ENCODE measurements around the gene KRT1. TPM values are rescaled to one million over a fixed set of nuclear protein-coding genes. Genes with fewer than 3 reads are reported as not detected.

Gene KRT1
- total RNA-seq, 1 donor from 2014 or later, result not detected

DNA sequence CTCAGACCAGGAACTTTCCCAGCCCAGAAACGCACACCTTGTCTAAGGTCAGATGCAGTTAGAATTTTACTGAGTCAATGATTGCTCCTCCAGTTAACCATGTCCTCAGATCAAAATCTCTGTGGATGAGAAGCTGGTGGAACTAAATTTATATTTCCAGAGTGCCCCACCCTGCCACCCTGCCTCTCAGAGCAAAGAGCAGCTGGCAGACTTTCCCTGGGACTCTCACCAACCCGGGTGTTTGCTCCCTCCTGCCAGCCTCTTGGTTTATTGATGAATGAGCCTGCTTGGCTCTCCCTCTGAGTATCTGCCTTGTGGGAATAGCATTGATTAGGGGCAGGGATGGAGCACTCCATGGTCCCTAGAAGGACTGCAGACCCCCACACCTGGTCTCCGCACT, 5.9 kb upstream of the KRT1 start:
- Mint-ChIP-seq H3K9me3 (no peaks in the 10 kb centered on the region), H3K4me3 (no peak overlapping the region), H3K4me1 (peaks cover 5% of the 10 kb centered on the region), H3K27me3 (ENCODE audit: low read depth) (peaks cover 79% of the 10 kb centered on the region), H3K36me3 (ENCODE audit: low read depth) (no peaks in the 10 kb centered on the region), H3K27ac (ENCODE audit: unreplicated experiment) (no peak overlapping the region)
- DNase-seq (ENCODE audit: low read depth, low spot score), result no peak
- TF ChIP-seq, protein P1, sequence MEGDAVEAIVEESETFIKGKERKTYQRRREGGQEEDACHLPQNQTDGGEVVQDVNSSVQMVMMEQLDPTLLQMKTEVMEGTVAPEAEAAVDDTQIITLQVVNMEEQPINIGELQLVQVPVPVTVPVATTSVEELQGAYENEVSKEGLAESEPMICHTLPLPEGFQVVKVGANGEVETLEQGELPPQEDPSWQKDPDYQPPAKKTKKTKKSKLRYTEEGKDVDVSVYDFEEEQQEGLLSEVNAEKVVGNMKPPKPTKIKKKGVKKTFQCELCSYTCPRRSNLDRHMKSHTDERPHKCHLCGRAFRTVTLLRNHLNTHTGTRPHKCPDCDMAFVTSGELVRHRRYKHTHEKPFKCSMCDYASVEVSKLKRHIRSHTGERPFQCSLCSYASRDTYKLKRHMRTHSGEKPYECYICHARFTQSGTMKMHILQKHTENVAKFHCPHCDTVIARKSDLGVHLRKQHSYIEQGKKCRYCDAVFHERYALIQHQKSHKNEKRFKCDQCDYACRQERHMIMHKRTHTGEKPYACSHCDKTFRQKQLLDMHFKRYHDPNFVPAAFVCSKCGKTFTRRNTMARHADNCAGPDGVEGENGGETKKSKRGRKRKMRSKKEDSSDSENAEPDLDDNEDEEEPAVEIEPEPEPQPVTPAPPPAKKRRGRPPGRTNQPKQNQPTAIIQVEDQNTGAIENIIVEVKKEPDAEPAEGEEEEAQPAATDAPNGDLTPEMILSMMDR (conservative IDR thresholded peaks at IDR 0.05), result no peak

DNA sequence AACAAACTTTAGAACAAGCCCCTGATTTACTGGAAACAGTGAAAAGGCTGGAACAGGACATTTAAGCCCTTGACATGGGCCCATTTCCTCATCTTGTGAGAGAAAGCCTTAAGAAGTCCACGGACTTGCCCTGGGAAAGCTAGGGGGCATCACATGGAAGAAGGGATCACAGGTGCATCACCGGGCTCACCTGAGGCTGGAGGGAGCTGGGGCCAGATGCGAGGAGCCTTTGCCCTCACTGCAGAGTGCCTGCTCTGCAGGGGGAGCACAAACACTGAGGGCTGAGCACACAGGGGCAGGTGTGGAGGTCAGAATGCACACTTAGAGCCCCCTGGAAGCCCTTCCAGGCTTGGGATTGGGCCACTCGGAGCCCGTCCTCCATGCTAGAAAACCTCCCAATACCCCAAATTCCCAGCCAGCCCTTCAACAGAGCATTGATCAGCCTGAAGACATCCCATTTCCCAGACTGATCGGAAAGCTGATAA, 5.2 kb upstream of the KRT1 start:
- peaks cover 75% of the 10 kb centered on the region for H3K27me3 Mint-ChIP-seq (ENCODE audit: low read depth)
- DNase-seq (ENCODE audit: low read depth, low spot score), result no peak
- TF ChIP-seq, protein P1 (conservative IDR thresholded peaks at IDR 0.05), result no peak
- H3K4me3 Mint-ChIP-seq, result no peak overlapping the region
- H3K4me1 Mint-ChIP-seq, result no peaks in the 10 kb centered on the region
- H3K36me3 Mint-ChIP-seq (ENCODE audit: low read depth), result no peaks in the 10 kb centered on the region
- H3K9me3 Mint-ChIP-seq, result no peaks in the 10 kb centered on the region
- no peak overlapping the region for H3K27ac Mint-ChIP-seq (ENCODE audit: unreplicated experiment)

DNA sequence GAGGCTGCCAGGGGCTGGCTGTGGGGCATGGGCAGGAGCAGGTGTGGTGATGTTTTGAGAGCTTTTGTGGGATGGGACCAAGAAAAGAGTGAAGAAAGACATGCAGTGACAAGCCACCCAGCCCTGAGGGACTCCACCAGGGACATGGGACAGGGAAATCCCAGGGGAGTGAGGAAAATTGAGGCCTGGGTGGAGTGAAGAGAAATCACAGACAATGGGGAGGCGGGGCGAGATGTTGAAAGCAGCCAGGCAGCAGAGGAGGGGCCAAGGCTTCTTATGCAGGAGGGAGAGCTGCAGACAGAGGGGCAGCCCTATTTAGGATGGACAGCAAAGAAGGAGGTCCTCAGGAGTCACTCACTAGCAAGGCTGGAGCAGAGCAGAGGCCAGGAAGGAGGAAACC, 4.2 kb upstream of the KRT1 start:
- no peaks in the 10 kb centered on the region for H3K36me3 Mint-ChIP-seq (ENCODE audit: low read depth)
- no peaks in the 10 kb centered on the region for H3K9me3 Mint-ChIP-seq
- peaks cover 69% of the 10 kb centered on the region for H3K27me3 Mint-ChIP-seq (ENCODE audit: low read depth)

DNA sequence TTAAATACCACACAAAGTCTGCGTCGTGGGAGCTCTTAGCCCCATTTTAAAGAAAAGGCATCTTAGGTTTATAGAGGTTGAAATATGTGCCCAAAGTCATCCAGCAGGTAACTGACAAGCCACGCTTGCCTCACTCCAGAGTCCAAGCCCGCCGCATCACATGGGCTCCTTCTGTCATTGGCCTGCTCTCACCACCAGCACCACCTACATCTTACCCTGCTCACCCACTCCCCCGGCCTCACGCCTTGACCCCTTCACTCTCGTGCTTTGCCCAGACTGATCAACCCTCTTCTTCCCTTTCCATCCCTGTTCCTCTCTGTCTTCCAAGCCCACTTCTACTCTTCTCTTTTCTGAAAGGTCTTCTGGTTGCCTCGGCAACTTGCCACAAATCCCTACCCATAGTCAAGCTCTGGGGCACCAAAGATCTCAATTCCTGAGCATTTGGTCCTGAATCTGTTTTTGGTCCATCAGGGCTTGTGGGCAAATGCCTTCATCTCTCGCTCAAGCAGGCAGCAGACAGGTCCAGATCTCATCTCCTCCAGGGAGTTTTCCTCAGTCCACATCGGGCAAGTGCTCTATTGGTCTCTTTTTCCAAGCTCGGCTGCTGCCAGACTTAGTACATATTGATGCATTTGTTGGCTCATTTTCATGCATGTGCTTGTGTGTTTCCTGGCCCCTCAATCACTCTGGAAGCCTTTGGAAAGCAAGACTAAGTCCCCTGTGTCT, 3.5 kb upstream of the KRT1 start:
- no peaks in the 10 kb centered on the region for H3K4me1 Mint-ChIP-seq
- H3K27me3 Mint-ChIP-seq (ENCODE audit: low read depth), result peaks cover 66% of the 10 kb centered on the region
- DNase-seq (ENCODE audit: low read depth, low spot score), result no peak
- no peak overlapping the region for H3K27ac Mint-ChIP-seq (ENCODE audit: unreplicated experiment)
- H3K9me3 Mint-ChIP-seq, result no peaks in the 10 kb centered on the region
- H3K36me3 Mint-ChIP-seq (ENCODE audit: low read depth), result no peaks in the 10 kb centered on the region
- H3K4me3 Mint-ChIP-seq, result no peak overlapping the region
- TF ChIP-seq, protein P1 (conservative IDR thresholded peaks at IDR 0.05), result no peak

More for the DNA sequence above, 4.2 kb upstream of the KRT1 start:
- no peak for DNase-seq (ENCODE audit: low read depth, low spot score)
- H3K27ac Mint-ChIP-seq (ENCODE audit: unreplicated experiment), result no peak overlapping the region
- H3K4me1 Mint-ChIP-seq, result no peaks in the 10 kb centered on the region
- TF ChIP-seq, protein P1 (conservative IDR thresholded peaks at IDR 0.05), result no peak
- H3K4me3 Mint-ChIP-seq, result no peak overlapping the region

DNA sequence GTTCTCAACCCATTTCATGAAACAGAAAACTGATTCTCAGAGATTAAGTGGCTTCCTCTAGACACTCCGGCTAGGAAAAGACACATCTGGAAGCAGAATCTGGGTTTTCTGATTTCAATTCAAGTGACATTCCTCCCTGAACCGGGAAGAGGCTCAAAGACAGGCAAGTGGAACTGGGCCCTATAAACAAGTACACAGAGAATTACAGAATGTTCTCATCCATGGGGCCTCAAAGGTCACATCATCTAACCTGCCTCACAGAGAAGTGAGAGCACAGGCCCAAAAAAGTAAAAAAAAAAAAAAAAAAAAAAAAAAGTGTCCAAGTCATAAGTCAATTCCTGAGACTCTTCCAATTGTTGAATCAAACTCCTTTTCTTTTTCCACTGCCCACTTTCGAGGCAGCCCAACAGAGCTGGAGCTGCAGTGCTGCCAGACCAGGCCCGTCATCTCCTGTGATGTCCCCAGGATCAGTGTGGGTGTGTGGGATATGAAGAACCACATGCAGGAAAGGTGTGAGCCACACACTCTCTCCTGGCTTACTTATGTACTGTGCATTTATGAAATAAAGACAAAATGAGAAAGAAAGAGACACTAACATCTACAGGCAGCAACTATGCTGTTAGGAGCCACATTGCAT, 2.8 kb upstream of the KRT1 start:
- TF ChIP-seq, protein P1 (conservative IDR thresholded peaks at IDR 0.05), result no peak
- H3K27me3 Mint-ChIP-seq (ENCODE audit: low read depth), result peaks cover 60% of the 10 kb centered on the region
- DNase-seq (ENCODE audit: low read depth, low spot score), result no peak
- no peaks in the 10 kb centered on the region for H3K9me3 Mint-ChIP-seq
- no peak overlapping the region for H3K4me3 Mint-ChIP-seq
- no peaks in the 10 kb centered on the region for H3K4me1 Mint-ChIP-seq
- H3K27ac Mint-ChIP-seq (ENCODE audit: unreplicated experiment), result no peak overlapping the region
- no peaks in the 10 kb centered on the region for H3K36me3 Mint-ChIP-seq (ENCODE audit: low read depth)
